ENCODE results near the gene UBAC1. TPM values are rescaled to one million over a fixed set of nuclear protein-coding genes. Genes with fewer than 3 reads are reported as not detected.

UBAC1 gene
- polyA plus RNA-seq, 1 of the 3 experiments (the other 2 are of a cell fraction) = 67.7 TPM

GRCh38 chr9:135937521-135938489, 23.4 kb downstream of the UBAC1 start (continued):
- TF ChIP-seq USF2 (IDR thresholded peaks at IDR 0.05; ENCODE audit: borderline replicate concordance, low read depth, low read length) (no peak), CTCF (IDR thresholded peaks at IDR 0.05) (no peak)

- TF ChIP-seq EP300 (IDR thresholded peaks at IDR 0.05; ENCODE audit: borderline replicate concordance in 1 of 2, low read depth in 1 of 2, low read length in 1 of 2) = no peak
- no peak for TF ChIP-seq GABPA (IDR thresholded peaks at IDR 0.05; ENCODE audit: low read depth)
- no peak for TF ChIP-seq RAD21 (IDR thresholded peaks at IDR 0.05; ENCODE audit: low read length)
- no peak for TF ChIP-seq MEF2A (IDR thresholded peaks at IDR 0.05; ENCODE audit: borderline replicate concordance, low read depth)
- no peak for TF ChIP-seq FOXM1 (IDR thresholded peaks at IDR 0.05; ENCODE audit: low read depth)
- TF ChIP-seq, protein P1, sequence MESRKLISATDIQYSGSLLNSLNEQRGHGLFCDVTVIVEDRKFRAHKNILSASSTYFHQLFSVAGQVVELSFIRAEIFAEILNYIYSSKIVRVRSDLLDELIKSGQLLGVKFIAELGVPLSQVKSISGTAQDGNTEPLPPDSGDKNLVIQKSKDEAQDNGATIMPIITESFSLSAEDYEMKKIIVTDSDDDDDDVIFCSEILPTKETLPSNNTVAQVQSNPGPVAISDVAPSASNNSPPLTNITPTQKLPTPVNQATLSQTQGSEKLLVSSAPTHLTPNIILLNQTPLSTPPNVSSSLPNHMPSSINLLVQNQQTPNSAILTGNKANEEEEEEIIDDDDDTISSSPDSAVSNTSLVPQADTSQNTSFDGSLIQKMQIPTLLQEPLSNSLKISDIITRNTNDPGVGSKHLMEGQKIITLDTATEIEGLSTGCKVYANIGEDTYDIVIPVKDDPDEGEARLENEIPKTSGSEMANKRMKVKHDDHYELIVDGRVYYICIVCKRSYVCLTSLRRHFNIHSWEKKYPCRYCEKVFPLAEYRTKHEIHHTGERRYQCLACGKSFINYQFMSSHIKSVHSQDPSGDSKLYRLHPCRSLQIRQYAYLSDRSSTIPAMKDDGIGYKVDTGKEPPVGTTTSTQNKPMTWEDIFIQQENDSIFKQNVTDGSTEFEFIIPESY (IDR thresholded peaks at IDR 0.05; ENCODE audit: borderline replicate concordance, low read depth) = no peak
- TF ChIP-seq CTCF (IDR thresholded peaks at IDR 0.05) = no peak
- no peak for TF ChIP-seq CHD2 (IDR thresholded peaks at IDR 0.05; ENCODE audit: low read length, partially characterized antibody)
- TF ChIP-seq, protein P2, sequence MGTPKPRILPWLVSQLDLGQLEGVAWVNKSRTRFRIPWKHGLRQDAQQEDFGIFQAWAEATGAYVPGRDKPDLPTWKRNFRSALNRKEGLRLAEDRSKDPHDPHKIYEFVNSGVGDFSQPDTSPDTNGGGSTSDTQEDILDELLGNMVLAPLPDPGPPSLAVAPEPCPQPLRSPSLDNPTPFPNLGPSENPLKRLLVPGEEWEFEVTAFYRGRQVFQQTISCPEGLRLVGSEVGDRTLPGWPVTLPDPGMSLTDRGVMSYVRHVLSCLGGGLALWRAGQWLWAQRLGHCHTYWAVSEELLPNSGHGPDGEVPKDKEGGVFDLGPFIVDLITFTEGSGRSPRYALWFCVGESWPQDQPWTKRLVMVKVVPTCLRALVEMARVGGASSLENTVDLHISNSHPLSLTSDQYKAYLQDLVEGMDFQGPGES (IDR thresholded peaks at IDR 0.05; ENCODE audit: low read depth, low read length) = no peak
- no peak for TF ChIP-seq USF2 (IDR thresholded peaks at IDR 0.05; ENCODE audit: borderline replicate concordance, low read depth, low read length)
- TF ChIP-seq, protein P3, sequence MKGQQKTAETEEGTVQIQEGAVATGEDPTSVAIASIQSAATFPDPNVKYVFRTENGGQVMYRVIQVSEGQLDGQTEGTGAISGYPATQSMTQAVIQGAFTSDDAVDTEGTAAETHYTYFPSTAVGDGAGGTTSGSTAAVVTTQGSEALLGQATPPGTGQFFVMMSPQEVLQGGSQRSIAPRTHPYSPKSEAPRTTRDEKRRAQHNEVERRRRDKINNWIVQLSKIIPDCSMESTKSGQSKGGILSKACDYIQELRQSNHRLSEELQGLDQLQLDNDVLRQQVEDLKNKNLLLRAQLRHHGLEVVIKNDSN (IDR thresholded peaks at IDR 0.05; ENCODE audit: borderline replicate concordance, low read depth) = no peak
- TF ChIP-seq NFIC (IDR thresholded peaks at IDR 0.05; ENCODE audit: borderline replicate concordance) = no peak
- TF ChIP-seq GATA2 (CRISPR knock-in tag; IDR thresholded peaks at IDR 0.05) = no peak
- TF ChIP-seq, protein P4, sequence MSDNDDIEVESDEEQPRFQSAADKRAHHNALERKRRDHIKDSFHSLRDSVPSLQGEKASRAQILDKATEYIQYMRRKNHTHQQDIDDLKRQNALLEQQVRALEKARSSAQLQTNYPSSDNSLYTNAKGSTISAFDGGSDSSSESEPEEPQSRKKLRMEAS (IDR thresholded peaks at IDR 0.05; ENCODE audit: low read depth) = no peak
- no peak for TF ChIP-seq YY1 (IDR thresholded peaks at IDR 0.05; ENCODE audit: low read depth)
- no peak for TF ChIP-seq MXI1 (IDR thresholded peaks at IDR 0.05; ENCODE audit: low read depth, low read length)
- no peak for TF ChIP-seq FOSL2 (IDR thresholded peaks at IDR 0.05; ENCODE audit: borderline replicate concordance, low read depth)
- TF ChIP-seq SIN3A (IDR thresholded peaks at IDR 0.05; ENCODE audit: borderline replicate concordance, low read depth, low read length) = no peak
- 88% methylated on average over 6 of the region's 13 CpGs for WGBS (ENCODE audit: low lambda C conversion rate)
- Histone ChIP-seq H3K9me3 (no peaks in the 10 kb centered on the region), H3K27me3 (ENCODE audit: insufficient read depth) (no peaks in the 10 kb centered on the region), H3F3A (replicated peaks; ENCODE audit: insufficient read depth) (no peaks in the 10 kb centered on the region), H2AFZ (ENCODE audit: low read depth) (no peak overlapping the region), H3K27ac (ENCODE audit: low read depth in 2 of 2, low read length in 1 of 2) (no peak overlapping the region), H3K9me2 (no peaks in the 10 kb centered on the region), H3K4me2 (no peak overlapping the region), H3K4me1 (ENCODE audit: control insufficient read depth in 1 of 2, insufficient read depth in 2 of 2, low read depth in 1 of 2, low read length in 1 of 2) (no peaks in the 10 kb centered on the region), H4K20me1 (ENCODE audit: insufficient read depth) (no peaks in the 10 kb centered on the region), H3K9ac (no peak overlapping the region), H3K79me2 (ENCODE audit: insufficient read depth) (no peaks in the 10 kb centered on the region), H3K36me3 (replicated peaks in 1 of 2; ENCODE audit: control insufficient read depth in 1 of 2, insufficient read depth in 2 of 2, low read length in 1 of 2) (peaks cover 16 to 41% of the 10 kb centered on the region in 2 experiments), H3K4me3 (ENCODE audit: low read depth in 2 of 2, low read length in 1 of 2) (no peak overlapping the region)
- ChIA-PET POLR2A (no interaction called here), CTCF (no interaction called here)
- DNase-seq = no peak
These were observed 28.1 kb downstream of the UBAC1 start for GRCh38 chr9:135933114-135933513.

All from SK-N-SH (cell line).